Islet precursor cell (in vitro differentiated cells): ENCODE measurements around the gene UHRF1.
"Not testable (repeated sequence)": the region's sequence is repeated elsewhere in the genome, so short reads cannot be mapped to it uniquely, and the experiment has no call there.

Source experiments
- DNase-seq: peaks from one replicate; pipeline ENCODE4 v3.0.0-alpha.2; 2018

The UHRF1 gene

DNA sequence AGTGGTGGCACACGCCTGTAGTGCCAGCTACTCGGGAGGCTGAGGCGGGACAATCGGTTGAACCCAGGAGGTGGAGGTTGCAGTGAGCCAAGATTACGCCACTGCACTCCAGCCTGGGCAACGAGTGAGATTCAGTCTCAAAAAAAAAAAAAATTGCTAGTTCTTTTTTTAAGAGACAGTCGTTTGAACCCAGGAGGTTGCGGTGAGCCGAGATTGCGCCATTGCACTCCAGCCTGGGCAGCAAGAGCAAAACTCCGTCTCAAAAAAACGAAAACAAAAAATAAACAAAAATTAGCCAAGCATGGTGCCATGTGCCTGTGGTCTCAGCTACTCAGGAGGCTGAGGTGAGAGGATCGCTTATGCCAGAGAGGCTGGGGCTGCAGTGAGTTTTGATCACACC lies 8.4 kb upstream of the UHRF1 start:
- DNase-seq: not testable (repeated sequence)

DNA sequence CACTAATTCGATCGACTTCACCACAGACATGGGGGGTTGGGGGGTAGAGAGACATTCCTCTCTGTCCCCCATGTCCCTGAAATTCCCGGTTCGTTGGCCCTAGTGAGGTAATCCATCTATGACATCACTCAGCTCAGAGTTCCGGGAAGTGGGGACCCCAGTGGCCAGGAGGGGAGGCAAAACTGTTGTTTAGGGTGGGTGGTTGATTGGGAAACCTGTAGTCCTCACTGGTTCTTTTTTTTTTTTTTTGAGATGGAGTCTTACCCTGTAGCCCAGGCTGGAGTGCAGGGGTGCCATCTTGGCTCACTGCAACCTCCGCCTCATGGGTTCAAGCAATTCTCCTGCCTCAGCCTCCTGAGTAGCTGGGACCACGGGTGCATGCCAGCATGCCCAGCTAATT lies 6.5 kb upstream of the UHRF1 start, which contains the start of gene ARRDC5:
Gene ARRDC5, minus strand, starts transcription at position 101 of the 400 bp plus-strand sequence. Its CDS starts 71 bp downstream, at position 30.
- no peak for DNase-seq

DNA sequence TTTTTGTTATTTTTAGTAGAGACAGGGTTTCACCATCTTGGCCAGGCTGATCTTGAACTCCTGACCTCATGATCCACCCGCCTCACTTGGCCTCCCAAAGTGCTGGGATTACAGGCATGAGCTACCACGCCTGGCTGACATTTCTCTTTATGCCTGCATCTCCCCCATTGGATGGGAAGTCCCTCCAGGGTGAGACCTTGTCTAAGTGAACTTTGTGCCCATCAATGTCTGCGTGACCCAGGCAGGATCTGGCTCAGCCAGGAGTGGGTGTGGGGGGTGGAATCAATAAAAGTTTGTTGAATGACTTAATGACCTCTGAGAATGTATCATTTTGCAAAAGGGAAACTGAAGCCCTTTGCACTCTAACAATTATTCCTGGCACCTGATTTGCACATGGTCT lies 4.8 kb upstream of the UHRF1 start:
- DNase-seq: no peak

DNA sequence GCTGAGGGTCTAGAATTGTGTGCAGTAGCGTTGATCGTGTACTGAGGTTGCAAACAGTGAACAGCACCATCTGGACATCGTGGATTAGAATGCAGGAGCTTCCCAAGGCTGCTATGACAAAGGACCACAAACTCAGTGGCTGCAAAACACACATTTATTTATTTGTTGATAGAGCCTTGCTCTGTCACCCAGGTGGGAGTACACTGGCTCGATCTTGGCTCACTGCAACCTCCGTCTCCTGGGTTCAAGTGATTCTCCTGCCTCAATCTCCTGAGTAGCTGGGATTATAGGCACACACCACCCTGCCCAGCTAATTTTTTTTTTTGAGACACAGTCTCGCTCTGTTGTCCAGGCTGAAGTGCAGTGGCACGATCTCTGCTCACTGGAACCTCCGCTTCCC lies 2.3 kb upstream of the UHRF1 start:
- no peak for DNase-seq

DNA sequence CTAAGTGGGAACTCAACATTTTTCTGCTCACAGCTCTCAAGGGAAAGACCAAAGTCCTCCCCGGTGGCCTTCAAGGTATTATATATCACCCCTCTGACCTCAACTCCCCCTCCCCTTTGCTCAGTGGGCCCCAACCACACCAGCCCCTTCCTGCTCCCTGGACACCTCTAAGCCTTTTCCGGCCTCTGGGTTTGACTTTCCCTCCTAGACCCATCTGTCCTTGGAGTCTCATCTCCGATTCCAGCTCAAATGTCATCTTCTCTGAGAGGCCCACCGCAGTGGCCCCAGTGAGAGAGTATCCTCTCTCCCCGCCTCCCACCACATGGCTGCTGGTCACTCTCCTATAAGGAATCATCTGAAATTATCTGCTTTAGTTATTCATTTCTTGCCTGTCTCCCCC lies 941 bp upstream of the UHRF1 start:
- no peak for DNase-seq

DNA sequence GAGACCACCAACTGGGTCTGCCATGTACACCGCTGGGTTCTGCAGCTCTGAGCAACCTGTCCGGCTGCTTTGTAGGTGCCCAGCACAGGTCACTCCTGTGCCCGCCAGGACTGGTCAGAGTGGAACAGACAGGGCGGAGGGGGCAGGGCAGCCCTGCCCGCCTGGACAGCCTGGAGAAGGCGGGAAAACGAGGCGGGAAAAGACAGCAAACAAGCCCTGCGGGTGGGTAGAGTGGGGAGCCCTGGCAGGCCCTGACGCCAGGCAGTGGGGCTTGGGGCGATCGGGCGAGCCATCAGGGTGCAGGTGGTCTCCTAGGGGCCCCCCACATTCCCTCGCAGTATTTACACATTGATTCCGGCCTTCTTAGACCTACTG lies 533 bp upstream of the UHRF1 start:
- DNase-seq: no peak

DNA sequence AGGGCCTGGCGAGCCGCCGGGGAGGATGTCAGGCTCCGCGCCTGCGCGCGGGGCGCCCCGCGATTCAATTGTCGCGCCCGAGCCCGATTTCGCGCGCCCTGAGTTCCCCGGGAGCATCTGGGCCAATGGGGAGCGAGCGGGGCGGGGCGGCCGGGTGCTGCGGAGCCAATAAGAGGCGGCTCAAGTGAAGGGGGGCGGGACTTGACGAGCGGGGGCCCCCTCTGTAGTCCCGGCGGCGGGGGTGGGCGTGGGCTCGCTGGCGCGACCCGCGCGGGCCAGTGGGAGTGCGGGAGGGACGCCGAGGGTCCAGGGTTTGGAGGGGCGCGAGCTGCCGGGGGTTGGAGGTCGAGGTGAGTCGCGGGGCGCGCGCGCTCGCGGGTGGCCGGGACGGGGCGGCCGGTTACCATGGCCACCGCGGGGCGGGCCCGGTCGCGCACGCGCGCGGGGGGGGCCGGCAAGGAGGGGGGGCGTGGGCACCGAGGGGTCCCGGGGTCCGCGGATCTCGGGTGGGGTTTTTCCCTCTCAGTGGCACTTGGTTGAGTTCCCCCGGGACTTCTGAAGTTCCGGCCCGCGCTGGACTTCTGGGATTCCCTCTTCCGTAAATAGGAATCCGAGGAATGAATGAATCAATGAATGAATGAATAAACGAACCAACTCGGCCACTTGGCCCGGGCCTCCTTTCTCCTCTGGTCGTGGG lies 744 bp downstream of the UHRF1 start:
- DNase-seq: peak; percentile 90

DNA sequence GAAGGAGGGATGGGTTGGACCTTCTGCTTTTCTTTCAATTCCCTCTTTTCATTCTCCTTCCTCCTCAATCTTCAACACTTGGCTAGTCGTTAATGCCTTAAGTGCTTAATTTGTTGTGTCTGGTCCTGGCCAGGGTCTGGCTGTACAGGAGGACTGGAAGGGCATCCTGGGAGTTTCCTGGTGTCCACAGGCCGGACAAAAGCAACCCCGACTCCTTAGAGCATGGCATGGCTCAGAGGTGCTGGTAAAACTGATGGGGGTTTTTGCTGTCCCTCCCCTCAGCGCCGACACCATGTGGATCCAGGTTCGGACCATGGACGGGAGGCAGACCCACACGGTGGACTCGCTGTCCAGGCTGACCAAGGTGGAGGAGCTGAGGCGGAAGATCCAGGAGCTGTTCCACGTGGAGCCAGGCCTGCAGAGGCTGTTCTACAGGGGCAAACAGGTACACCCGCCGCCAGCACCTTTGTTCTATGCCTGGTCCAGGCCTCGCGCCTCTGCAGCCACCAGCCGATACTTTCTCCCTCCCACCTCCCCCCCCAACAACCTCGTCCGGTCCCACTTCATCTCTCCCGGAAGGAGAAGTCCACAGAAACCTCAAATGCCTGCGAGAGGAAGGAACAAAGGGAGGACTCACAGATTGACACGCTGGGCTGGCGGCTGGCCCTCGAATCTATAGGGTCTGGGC lies 1.4 kb downstream of the UHRF1 start:
- DNase-seq: peak; percentile 67

DNA sequence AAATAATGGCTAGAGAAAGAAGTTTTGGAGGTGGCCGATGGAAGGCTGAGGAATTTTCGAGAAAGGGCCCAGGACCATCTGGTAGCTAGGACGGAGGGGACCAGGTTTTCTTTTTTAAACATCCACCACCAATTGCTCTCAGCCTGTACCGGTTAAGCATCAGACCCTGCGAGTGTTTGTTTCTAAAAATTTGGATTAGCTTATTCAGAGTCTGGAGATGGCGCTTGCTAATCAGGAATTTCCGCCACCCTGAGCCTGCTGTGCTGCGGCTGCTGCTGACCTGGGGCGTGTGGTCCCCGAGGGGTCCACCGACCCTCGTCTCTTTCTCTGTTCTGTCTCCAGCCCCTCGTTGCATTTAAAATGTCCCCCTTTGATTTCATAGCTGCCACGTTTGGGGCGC lies 2.0 kb downstream of the UHRF1 start:
- no peak for DNase-seq

DNA sequence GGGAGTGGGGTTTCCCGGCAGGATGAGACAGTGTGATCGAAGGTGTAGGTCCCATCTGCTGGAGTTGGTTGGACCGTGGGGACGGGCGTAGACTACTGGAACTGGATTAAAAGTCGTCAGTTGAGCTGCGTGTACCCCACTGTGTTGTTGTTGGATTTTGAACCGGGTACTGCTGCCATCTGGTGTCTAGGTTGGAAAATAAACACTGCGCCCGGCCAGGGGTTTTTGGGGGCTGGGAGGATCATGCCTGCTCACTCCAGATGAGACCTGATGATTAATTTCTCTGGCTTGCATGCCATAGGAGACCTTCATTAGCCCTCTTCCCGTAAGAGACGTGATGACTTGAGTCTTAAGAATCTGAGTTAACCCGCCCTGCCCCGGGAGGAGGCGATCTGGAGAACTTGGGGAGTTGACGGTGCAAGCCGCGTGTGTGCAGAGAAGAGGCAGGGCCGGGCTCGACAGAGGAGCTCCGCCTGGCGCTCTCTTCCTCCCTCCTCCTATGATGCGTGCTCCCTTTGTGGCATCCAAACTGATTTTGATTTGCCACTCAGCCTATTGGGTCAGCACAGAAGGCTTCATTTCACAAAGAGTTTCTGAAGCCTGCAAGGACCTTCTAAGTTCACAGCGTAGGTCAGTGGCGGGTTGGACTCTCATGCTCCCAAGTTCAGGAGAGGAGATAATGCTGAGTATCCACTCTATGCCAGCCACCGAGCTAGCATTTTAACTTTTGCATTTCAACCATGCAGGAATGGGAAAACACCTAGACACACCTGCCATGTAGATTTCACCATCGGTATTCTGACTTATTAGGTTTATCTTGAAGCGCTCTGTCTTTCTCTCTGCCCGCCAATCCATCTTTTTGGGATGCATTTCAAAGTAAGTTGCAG lies 2.7 kb downstream of the UHRF1 start:
- peak; percentile 92 for DNase-seq

DNA sequence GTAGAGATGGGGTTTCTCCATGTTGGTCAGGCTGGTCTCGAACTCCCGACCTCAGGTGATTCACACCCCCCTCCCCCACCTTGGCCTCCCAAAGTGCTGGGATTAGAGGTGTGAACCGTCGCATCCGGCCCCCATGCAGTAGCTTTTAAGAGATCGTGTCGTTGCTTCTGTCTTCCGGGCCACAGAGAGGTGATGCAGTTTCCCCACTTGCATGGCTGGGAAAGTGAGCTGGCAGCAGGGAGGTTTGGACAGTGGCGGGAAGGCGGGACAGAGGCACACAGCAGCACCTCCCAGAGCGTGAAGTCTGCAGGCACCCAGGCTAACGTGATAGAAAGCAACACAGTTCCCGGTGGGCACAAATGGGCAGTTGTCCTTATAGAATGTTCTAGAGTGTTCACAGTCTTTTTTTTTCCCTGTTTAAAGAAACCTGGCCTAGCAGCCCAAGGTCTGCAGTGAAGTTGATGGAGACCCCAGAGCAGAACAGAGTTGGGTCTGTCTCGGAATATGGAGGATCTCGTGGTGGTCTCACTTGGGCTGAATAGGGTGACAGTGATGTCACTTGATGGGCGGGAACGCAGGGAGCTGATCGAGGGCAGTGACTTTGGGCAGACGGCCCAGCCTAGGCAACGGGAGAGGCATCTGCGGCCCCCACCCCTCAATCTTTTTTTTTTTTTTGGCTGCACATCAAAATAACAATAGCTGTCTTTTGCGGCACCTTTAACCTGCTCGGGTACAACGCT lies 4.9 kb downstream of the UHRF1 start:
- DNase-seq: no peak

DNA sequence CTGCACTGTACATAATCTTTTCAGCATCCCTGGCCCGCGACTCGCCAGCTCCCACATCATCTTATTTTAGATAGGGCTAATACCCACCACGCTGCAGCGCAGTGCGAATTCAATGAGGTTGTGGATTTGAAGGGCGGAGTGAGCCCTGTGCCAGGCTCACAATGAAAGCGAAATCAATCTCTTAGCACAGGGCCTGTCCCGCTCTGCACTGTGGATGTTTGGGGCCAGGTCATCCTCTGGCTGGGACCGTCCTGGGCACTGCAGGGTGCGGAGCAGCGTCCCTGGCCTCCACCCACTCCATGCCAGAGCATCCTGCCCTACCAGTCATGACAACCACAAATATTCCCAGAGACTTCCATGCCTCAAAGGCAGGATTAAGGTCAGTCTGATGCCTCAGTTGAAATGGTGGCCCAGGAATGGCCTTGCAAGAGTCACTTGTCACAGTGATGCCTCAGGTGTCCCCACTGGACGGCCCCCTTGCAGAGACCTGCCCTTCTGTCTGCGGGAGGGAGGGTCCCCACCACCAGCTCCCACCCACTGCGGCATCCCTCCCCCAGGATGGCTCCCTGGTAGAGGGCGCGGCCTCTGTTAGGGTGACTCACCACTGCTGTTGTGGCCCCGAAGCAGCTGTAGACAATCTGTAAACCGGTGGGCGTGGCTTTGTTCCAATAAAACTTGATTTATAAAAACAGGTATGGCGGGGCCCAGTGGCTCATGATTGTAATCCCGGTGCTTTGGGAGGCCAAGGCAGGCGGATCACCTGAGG lies 5.6 kb downstream of the UHRF1 start:
- peak; percentile 88 for DNase-seq

DNA sequence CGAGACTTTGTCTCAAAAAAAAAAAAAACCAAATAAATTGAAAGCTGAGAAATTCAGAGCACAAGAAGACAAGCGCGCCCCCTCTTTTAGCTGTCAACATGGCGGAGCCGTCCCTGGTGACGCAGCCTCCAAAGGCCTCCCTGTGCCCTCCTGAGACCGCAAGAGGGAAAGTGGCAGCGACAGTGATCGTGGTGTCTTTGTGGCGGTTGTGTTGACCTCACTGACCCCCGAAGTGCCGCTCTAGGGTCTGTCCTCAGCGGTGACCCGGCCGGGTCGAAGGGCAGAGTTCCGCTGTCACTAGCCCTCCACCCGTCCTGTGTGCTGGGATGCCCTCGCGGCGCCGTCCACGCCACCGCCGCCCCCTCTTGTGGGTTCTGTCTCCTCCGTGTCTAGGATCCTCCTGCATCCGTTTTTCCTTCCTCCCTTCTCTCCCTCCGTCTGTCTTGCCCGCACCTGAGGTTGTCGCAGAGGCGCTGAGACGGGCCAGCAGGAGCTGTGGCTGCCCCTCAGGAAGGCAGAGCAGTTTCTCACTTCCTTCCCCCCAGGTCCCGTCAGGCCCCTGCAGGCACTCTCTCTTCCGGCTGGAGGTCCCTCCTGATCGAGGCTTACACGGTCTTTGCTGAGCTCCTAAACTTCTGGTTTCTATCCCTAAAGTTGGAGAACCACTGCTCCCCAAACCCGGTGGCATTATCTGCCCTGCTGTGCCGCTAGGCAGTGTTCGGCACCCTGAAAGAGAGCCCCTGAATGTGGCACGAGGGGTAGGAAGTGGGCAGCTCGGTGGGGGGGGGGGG lies 7.2 kb downstream of the UHRF1 start:
- no peak for DNase-seq

DNA sequence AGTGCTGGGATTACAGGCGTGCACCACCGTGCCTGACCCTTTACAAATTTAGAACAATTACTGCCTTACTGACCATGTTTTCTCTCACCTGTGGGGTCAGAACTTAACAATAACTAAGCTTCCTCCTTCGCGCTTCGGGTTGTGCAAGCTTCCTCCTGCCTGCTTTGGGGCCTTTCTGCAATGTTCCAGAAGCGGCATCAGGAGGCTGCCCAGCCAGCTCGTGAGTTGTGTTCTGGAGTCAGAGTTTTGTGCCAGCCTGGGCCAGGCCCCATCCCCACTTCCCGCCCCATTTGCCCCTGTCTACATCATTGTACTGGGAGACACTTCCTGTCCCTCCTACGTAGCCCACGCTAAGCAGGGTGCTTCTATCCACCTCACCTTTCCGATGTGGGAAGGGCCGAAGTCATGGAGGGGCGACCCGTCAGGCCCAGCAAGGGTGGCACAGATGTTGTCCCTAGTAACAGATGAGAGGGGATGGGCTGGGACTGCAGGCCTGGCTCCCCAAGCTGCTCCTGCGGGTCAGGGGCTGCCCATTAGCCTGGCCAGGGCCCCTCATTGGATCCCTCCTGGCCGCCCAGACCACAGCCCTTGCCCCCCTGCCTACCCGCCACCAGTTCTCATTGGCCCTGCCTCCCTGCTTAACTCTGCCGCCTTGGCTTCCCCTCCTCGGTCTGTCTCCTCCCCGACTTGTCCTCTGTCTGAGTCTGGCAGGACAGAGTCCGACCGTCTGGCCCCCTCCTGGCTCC lies 13.4 kb downstream of the UHRF1 start:
- DNase-seq: peak; percentile 74

DNA sequence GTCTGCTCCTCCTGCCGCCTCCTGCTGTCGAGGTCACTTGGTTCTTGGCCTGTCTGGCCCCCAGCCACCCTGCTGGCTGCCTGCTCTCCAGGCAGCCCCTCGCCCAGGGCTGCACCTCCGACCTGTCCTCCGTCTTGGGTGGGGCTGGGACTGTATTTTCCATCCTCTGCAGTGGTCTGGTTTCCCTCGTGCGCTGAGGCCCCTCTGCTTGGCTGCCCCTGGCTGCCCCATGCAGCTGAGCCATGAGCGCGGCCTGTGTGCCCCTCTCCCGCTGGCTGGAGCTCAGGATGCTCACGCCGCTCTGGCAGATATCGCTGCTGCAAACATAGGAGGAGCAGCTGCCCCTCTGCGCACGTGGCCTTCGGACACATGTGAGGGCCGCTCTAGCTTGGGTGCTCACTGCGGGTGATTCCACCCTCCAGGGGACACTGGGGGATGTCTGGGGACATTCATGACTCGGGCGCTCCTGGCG lies 14.0 kb downstream of the UHRF1 start:
- no peak for DNase-seq

DNA sequence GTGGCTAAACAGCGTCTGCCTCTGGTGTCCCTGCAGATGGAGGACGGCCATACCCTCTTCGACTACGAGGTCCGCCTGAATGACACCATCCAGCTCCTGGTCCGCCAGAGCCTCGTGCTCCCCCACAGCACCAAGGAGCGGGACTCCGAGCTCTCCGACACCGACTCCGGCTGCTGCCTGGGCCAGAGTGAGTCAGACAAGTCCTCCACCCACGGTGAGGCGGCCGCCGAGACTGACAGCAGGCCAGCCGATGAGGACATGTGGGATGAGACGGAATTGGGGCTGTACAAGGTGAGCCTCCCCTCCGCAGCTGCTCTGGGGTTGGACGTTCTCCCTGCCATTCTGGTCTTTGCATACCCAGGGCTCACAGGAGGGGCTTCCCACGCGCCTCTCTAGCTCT lies 19.9 kb downstream of the UHRF1 start:
- DNase-seq: no peak

DNA sequence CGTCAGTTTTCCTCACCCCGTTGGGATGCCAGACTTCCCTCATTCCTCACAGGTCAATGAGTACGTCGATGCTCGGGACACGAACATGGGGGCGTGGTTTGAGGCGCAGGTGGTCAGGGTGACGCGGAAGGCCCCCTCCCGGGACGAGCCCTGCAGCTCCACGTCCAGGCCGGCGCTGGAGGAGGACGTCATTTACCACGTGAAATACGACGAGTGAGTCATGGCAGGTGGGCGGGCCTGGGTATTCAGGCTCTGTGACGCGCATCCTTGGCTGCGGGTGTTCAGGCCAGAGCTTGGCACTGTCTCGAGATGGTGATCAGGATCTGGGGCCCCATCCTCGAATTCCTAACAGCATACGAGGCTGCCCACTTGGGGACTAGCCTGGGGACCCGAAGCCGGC lies 21.4 kb downstream of the UHRF1 start:
- DNase-seq: no peak

DNA sequence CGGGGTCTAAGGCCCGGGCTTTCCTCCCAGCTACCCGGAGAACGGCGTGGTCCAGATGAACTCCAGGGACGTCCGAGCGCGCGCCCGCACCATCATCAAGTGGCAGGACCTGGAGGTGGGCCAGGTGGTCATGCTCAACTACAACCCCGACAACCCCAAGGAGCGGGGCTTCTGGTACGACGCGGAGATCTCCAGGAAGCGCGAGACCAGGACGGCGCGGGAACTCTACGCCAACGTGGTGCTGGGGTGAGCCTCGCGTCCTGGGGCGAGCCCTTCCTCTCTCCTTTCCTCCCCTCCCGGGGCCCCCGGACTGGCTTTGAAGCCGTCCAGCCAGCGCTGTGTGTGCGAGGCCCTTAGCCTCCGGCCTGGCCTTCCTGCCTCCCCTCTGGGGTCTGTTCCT lies 23.4 kb downstream of the UHRF1 start:
- no peak for DNase-seq

DNA sequence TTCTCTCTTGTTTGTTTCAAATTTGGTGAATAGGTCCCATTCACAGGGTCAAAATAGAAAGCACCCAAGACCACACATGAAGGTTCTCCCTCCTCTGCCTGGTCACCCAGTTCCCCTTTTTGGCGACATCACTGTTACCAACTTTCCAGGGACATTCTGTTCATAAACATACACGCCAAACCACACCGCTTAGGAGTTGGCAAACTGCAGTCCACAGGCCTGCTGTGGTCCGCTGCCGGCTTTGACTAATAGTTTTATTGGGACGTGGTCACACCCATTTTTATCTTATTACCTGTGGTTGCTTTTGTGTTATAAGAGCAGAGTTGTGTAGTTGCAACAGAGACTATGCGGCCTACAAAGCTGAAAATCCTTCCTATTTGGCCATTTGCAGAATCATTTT lies 24.2 kb downstream of the UHRF1 start:
- DNase-seq: no peak

DNA sequence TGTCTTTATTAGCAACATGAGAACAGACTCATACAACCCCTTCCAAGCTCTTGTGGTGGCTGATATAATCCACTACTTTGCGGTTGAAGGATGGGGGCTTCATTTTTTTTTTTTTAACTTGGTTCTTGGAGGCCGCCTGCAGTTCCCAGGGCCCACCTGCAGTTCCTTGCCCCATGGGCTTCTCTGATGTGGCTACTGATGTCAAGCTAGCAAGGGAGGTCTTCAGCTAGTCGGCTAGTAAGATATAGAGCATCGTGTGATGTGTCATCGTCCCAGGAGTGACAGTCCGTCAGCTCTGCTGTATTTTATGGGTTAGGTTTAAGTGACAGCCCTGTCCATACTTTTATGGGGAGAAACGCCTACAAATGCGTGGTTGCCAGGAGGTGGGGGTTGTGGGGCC lies 26.1 kb downstream of the UHRF1 start:
- no peak for DNase-seq

DNA sequence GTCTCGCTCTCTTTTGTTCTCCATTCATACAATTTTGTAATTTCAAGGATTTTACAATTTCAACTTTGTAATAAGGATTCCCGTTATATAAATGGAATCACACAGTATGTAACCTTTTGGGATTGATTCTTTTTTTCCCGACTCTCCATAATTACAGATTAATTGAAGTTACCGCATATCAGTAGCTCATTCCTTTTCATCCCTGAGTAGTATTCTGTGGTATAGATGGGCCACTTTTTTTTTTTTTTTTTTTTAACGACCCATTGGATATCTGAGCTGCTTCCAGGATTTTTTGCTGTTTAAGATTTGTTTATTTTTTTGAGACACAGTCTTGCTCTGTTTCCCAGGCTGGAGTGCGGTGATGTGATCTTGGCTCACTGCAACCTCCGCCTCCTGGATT lies 27.8 kb downstream of the UHRF1 start:
- DNase-seq: no peak
